Muscle of arm (tissue), 12 donors: ENCODE results near the gene ARHGEF33. TPM values are rescaled to one million over a fixed set of nuclear protein-coding genes. Genes with fewer than 3 reads are reported as not detected.
A peak's percentile ranks its signal among the peaks of the same experiment; 100 is the strongest.
"Not testable (repeated sequence)": the region's sequence is repeated elsewhere in the genome, so short reads cannot be mapped to it uniquely, and the experiment has no call there.

Source experiments
- DNase-seq: peaks from one replicate; pipeline ENCODE4 v3.0.0-alpha.2; 2013
- polyA plus RNA-seq, 12 donors: library from polyadenylated mRNA; unstranded; fragments of 120-200 nt; gene quantifications; one replicate each; pipeline ENCODE4 v1.2.1, GENCODE V29; 2013; ENCODE audit not compliant: insufficient read length in 12 of 12

The ARHGEF33 gene
- polyA plus RNA-seq, 12 donors = 0.81 to 1.9 (median 1.2) TPM; not detected in 2

DNA sequence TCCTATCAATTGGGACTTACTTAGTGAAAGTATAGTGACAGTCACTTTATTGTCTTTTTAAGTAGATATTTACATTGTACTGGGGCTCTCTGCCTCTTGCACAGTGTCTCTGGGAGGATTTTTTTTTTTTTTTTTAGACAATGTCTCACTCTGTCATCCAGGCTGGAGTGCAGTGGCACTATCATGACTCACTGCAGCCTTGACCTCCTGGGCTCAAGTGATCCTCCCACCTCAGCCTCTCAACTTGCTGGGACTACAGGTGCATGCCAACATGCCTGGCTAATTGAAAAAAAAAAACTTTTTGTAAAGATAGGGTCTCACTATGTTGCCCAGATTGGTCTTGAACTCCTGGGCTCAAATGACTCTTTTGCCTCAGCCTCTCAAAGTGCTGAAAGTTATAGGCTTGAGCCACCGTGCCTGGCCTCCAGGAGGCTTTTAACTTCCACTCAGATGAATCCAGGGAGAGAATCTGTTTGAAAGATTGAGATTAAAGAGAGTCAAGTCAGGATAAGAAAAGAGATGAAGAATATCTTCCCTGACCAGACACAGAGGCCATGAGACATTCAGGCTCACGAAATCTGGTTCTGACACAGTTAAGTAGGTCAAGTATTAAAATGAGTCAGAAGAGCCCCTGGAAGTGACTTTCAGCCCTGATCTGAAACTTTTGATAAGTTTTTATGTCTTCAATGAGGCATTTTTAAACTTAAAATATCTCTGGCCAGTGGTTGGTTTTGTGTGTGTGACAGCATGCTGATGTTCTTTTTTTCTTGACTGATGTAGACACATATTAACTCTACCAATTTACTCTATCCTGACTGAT is 18.3 kb downstream of the ARHGEF33 start:
- DNase-seq = no peak

- DNase-seq = no peak
These were observed 20.2 kb downstream of the ARHGEF33 start for GRCh38 chr2:38909872-38910271.

GRCh38 chr2:38911191-38911590 is 21.5 kb downstream of the ARHGEF33 start:
- no peak for DNase-seq

DNA sequence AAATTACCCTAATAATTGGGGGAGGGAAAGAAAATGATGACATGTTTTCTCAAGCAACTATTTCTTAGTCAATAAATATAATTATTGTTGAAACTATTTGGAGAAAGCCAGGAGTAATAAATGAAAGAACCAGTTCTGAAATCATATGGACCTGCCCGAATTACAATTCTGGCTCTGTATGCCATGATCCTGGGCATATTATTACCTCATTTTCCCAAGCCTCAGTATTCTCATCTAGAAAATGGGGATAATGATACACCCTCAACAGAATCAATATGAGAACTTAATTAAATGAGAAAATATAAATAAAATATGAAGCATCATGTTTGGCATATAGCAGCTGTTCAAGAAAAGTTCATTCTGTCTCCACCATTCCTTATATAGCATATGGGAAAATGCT is 22.9 kb downstream of the ARHGEF33 start:
- no peak for DNase-seq

GRCh38 chr2:38922389-38922788 is 32.7 kb downstream of the ARHGEF33 start:
- DNase-seq = no peak

DNA sequence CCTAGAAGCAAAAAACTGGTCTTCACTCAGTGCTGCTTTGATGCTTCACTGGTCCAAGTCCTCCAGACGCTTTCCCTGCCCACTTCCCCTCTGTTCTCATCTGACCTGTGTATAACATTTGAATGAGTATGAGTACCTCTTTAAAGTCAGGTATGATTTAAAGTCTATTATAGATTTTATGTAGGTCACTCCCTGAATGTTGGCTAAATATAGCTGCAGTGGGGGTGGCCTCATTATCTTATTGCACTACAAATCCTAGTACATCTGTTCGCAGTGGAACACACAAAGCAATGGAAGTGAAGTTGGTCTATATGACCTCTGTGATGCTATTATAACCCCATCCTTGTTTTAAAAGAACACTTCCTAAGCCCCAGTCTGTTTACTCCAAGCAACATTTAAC is 33.2 kb downstream of the ARHGEF33 start:
- DNase-seq = no peak

- DNase-seq = no peak
These were observed 36.3 kb downstream of the ARHGEF33 start for GRCh38 chr2:38925982-38926381.

DNA sequence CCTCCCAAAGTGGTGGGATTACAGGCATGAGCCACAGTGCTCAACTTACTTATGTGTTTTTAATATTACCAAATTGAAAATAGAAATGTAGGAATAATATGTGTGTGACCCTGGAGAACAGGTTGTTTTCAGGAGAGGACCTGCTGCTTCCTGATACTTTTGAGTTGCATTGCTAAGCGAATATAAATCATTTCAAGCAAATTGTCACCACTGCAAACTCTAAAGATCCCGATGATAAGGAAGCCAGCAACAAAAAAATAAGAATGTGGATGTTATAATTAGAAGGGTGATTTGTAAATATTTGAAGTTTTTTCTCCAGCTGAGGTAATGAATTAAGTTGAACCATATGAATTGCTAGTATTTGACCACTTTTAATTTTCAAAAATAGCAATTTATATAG is 40.9 kb downstream of the ARHGEF33 start:
- no peak for DNase-seq

DNA sequence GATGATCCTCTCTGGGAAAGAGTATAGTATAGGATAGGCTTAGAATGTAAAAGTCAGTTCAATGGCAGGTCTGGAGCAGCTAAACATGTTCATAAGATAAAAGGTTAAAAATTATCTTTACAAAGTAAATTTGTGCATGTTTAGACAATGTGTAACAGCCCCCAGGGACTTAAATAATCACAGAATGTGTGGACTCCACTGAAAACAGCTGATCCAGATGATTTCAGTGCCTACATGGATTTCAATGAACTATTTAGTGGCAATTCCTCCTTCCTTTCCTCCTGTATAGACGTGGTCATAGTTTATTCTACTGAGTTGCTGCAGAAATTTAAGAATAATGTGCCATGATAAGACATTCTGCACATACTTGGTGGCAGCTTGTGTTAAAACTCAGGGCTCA is 42.9 kb downstream of the ARHGEF33 start:
- no peak for DNase-seq

GRCh38 chr2:38933653-38934052 is 44.0 kb downstream of the ARHGEF33 start:
- no peak for DNase-seq

DNA sequence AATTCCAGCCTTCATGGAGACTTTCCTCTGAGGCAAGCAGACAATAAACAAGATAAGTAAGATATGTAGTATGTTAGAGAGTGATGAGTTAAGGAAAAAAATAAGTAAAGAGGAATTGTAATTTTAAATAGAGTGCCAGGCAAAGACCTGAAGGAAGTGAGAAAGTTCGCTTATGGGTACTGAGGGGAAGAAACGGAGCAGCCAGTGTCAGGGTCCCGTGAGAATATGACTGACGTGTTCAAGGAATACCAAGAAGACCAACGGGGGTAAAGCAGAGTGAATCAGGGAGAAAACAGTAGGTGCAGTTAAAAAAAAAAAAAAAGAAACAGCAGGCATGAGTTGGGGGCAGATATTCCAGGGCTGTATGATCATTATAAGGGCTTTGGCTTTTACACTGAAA is 45.1 kb downstream of the ARHGEF33 start:
- DNase-seq = no peak

DNA sequence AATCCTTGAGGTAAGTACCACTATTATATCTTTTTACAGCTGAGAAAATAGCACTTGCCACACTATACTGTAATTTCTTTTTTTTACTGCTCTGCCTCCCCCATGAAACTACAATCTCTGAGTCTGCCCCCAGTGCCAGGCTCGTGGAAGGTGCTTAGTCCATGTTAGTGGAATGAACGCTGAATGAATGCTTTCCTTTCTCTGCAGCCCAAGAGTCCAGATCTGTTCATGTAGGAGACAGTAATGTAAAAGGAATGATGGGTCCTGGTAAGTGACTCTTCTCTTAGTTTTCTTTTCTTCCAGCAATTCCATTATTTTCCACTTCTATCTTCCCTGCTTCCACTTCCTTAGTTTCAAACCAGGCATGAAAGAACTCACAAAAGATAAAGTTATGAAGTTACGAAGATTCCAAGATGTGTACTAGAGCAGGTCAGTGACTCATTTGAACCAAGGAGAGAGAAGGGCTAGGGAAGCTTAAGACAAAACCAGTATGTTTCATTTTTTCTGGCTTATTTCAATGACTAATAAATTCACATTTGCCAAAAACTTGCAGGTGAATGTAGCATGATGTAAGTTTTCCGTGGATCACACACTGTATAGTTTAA is 46.0 kb downstream of the ARHGEF33 start:
- no peak for DNase-seq

- DNase-seq = not testable (repeated sequence)
These were observed 46.8 kb downstream of the ARHGEF33 start for GRCh38 chr2:38936516-38936915.

GRCh38 chr2:38937548-38937947 is 47.9 kb downstream of the ARHGEF33 start:
- no peak for DNase-seq

- no peak for DNase-seq
These were observed 51.1 kb downstream of the ARHGEF33 start for GRCh38 chr2:38940746-38941145.

GRCh38 chr2:38943784-38944183 is 54.1 kb downstream of the ARHGEF33 start:
- no peak for DNase-seq

- DNase-seq = no peak
These were observed 55.7 kb downstream of the ARHGEF33 start for GRCh38 chr2:38945372-38945771.

DNA sequence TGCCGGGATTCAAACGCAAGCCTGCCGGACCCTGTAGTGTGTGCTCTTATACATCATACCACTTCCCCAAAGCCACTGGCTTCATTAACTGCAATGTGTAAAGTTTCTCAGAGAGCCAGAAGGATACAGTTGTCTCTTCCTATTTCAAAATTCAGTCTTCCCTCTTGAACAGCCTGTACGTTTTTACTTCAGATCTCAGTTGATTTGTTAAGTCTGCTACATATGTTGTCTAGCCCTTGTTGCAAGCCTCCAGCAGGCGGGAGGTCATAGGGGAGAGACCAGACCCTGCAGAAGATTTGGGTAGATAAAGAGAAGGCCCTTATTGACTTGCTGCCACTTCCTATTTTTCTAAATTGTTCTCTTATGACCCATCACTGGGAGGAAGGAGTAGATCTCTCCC is 56.2 kb downstream of the ARHGEF33 start:
- no peak for DNase-seq

DNA sequence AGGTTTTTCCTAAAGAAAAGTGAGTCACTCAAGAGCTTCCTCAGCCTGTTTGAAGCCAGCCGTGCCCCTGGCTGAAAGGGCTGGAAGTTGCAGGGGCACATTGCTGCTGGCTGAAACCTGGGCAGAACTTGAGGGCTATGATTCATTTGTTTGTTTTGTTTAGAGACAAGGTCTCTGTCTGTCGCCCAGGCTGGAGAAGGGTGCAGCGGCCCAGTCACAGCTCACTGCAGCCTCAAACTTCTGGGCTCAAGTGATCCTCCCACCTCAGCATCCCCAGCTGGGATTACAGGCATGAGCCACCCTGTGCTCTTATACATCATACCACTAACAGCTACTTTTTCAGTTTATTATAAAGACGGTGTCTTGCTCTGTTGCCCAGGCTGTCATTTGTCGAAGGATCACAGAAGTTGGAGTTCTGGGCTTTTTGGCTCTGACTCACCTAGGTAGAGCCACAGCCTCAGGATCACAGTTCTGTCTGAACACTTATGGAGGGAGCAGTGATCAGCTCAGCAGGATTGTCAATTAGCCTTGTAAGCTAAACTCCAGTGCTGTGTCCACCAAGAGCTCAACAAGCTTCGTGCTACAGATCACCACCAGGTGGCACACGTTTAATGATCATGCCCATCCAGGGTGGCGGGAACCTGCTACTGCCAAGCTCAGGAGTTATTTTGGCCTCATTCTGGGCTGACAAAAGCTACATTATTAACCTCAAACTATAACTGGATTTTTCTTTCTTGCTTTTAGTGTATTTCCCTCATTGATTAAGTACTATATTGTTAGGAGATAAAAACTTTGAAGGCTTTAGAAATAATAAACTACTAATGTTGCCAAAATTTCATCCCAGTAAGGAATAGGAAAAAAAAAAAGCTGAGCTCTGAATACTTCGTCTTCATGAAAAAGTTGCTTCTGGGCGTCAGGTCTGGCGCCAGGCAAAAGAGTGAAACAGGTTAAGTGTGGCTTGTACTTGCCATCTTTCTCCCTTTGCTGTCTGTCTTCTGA is 57.9 kb downstream of the ARHGEF33 start:
- peak; percentile 36 for DNase-seq

DNA sequence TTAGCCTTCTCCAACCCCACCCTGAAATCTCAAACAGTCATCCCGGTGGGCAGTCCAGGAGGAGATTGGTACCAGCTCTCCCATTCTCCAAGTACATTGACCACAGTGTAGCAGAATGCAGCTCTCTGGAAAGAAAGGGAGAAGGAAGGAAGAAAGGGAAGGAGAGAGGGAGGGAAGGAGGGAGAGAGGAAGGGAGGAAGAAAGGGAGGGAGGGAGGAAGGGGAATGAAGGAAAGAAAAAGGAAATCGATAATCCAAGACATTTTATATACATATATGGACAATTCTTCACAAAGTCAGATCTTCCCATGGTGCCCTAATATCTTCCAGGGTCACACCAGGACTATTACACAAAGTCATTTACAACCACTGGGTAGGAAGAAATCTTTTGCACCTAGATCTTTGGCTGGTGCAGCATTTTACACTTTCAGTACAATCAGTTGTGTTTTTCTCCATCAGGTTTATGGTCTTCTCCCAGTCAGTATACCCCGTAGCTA is 58.8 kb downstream of the ARHGEF33 start:
- DNase-seq = no peak

GRCh38 chr2:38948995-38949394 is 59.3 kb downstream of the ARHGEF33 start:
- no peak for DNase-seq

GRCh38 chr2:38951766-38952165 is 62.1 kb downstream of the ARHGEF33 start:
- no peak for DNase-seq
